Measurements from ENCODE around the gene CORO6. TPM values are rescaled to one million over a fixed set of nuclear protein-coding genes. Genes with fewer than 3 reads are reported as not detected.

Gene CORO6
- total RNA-seq, 2 donors from 2014 or later, result 1.7 to 2.6 TPM

DNA sequence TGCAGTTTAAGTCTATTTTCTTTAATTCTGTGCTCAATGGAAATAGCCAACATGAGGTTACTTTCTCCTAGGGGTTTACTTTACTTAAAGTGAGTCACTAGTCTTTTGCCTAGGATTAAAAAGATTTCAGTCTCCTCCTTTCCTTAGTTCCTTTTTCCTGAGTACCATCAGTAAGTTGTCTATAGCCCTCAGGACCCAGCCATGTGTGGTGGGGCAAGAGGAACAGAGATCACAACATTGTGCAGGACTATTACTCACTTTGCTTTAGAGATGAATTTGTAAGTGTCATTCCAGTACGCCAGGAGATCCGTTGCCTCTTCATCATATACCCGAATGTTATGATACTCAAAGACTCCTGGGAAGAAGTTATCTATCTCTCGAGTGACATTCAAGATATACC, 27.7 kb upstream of the CORO6 start:
- Mint-ChIP-seq H3K36me3 (ENCODE audit: low read depth) (no peaks in the 10 kb centered on the region), H3K27me3 (no peaks in the 10 kb centered on the region), H3K4me1 (peaks cover 3% of the 10 kb centered on the region), H3K4me3 (no peak overlapping the region), H3K27ac (peak overlapping the region; percentile 78)
- ATAC-seq (no peak), DNase-seq (no peak)
- H3K9me3 ChIP-seq (ENCODE audit: control insufficient read depth, low read length, poor library complexity, severe bottlenecking), result no peaks in the 10 kb centered on the region

DNA sequence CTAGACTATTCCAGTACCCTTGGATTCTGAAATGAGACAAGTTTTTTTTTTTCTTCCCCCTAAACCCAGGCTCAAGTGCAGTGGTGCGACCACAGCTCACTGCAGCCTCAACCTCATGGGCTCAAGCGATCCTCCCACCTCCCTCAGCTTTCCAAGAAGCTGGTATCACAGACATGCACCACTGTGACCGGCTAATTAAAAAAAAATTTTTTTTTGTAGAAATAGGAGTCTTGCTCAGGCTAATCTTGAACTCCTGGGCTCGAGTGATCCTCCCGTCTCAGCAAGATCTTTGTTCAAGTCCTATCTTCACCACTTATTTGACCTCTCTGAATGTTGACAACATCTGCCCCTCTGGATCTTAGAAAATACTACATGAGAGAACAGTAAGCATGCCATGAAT, 26.6 kb upstream of the CORO6 start:
- peak overlapping the region; percentile 78 for H3K27ac Mint-ChIP-seq
- H3K4me3 Mint-ChIP-seq, result no peak overlapping the region
- H3K9me3 ChIP-seq (ENCODE audit: control insufficient read depth, low read length, poor library complexity, severe bottlenecking), result no peaks in the 10 kb centered on the region
- ATAC-seq (no peak), DNase-seq (no peak)
- no peaks in the 10 kb centered on the region for H3K27me3 Mint-ChIP-seq
- H3K36me3 Mint-ChIP-seq (ENCODE audit: low read depth), result no peaks in the 10 kb centered on the region
- peaks cover 3% of the 10 kb centered on the region for H3K4me1 Mint-ChIP-seq

DNA sequence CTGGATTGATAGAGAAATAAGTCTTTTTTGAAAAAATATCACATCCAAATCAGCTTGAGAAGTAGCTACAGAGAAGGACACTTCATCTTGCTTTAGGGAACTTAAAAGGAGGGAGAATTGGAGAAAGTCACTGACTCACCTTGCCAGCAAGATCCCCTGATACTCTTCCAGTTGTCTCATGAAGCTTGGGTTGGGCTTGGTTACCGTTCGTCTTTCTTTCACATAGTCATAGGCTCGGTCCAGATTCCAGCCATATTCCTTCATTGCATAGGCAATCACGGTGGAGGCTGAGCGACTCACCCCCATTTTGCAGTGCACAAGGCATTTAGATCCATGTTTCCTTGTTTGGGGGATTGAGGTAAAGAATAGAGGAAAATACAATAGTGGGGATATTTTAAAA, 25.3 kb upstream of the CORO6 start:
- H3K4me3 Mint-ChIP-seq, result no peak overlapping the region
- no peak overlapping the region for H3K27ac Mint-ChIP-seq
- peaks cover 4% of the 10 kb centered on the region for H3K4me1 Mint-ChIP-seq
- no peak for DNase-seq
- H3K9me3 ChIP-seq (ENCODE audit: control insufficient read depth, low read length, poor library complexity, severe bottlenecking), result no peaks in the 10 kb centered on the region
- H3K36me3 Mint-ChIP-seq (ENCODE audit: low read depth), result no peaks in the 10 kb centered on the region
- no peaks in the 10 kb centered on the region for H3K27me3 Mint-ChIP-seq
- no peak for ATAC-seq

DNA sequence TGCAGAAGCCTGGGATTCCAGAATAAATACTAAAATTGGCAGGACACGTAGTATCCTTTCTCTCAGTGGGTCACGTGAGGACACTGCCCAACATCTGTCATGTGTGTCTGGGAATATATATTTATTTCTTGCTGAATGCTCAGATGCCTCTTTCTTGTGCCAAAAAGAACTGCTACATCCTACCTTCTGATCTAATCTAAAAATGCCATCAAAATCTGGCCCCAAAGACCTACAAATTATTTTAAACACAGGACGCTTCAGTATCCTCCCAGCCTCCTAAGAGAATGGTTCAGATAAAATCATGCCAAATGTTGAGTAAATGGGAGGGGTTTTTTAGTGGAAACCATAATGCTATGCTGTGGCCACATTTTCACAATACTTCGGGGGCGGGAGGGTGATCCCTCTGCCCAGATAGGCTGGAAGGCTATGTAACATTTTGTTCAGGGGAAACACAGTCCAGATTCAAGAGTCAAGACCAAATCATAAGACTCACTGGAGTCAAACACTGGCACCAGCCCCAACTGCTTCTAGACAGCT, 22.9 kb upstream of the CORO6 start:
- H3K4me1 Mint-ChIP-seq, result peaks cover 7% of the 10 kb centered on the region

DNA sequence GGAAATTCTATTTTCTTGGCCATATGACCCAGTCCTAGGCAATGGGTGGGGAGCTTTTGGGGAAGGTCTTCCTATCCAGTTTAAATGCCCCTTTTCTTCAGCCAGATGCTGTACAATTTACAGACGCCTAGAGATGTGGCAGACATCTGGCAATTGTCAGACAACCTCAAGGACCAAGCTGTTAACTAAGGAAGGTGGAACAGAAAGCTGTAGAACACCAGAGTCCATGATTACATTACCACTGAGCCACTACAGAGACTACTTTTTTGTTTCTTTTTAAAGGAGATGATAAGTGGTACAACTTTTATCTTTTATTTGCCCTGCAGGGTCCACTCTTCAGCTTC, 21.1 kb upstream of the CORO6 start:
- H3K36me3 Mint-ChIP-seq (ENCODE audit: low read depth), result no peaks in the 10 kb centered on the region
- H3K9me3 ChIP-seq (ENCODE audit: control insufficient read depth, low read length, poor library complexity, severe bottlenecking), result no peaks in the 10 kb centered on the region
- peak overlapping the region; percentile 69 for H3K27ac Mint-ChIP-seq
- no peaks in the 10 kb centered on the region for H3K27me3 Mint-ChIP-seq
- ATAC-seq (no peak), DNase-seq (no peak)
- H3K4me1 Mint-ChIP-seq, result peaks cover 13% of the 10 kb centered on the region
- no peak overlapping the region for H3K4me3 Mint-ChIP-seq

More for the DNA sequence above, 22.9 kb upstream of the CORO6 start:
- Mint-ChIP-seq H3K36me3 (ENCODE audit: low read depth) (no peaks in the 10 kb centered on the region), H3K27me3 (no peaks in the 10 kb centered on the region), H3K4me3 (no peak overlapping the region), H3K27ac (peak overlapping the region; percentile 8)
- no peaks in the 10 kb centered on the region for H3K9me3 ChIP-seq (ENCODE audit: control insufficient read depth, low read length, poor library complexity, severe bottlenecking)
- ATAC-seq (no peak), DNase-seq (no peak)

DNA sequence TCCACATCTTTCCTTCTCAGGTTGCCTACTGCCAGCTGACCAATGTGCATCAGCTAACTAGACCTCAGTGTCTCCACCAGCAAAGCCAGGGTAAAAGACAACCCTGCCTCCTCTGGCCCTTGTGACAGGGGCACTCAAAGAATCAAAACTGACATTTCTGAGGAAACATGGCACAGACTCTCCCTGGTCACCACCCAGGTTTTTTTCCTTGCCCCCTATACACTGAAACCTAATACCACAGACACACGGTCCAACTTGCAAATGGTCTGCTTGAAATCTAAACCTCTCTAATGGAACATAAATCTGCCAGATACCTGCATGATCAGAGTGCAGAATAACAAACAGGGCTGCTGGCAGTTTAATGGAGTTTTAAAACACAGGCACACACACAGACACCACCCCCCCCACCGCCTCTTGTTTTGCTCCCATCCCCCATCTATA, 19.5 kb upstream of the CORO6 start:
- no peaks in the 10 kb centered on the region for H3K9me3 ChIP-seq (ENCODE audit: control insufficient read depth, low read length, poor library complexity, severe bottlenecking)
- no peaks in the 10 kb centered on the region for H3K27me3 Mint-ChIP-seq
- H3K4me1 Mint-ChIP-seq, result peaks cover 13% of the 10 kb centered on the region
- DNase-seq (no peak), ATAC-seq (no peak)
- H3K36me3 Mint-ChIP-seq (ENCODE audit: low read depth), result no peaks in the 10 kb centered on the region
- no peak overlapping the region for H3K4me3 Mint-ChIP-seq
- peak overlapping the region; percentile 69 for H3K27ac Mint-ChIP-seq

DNA sequence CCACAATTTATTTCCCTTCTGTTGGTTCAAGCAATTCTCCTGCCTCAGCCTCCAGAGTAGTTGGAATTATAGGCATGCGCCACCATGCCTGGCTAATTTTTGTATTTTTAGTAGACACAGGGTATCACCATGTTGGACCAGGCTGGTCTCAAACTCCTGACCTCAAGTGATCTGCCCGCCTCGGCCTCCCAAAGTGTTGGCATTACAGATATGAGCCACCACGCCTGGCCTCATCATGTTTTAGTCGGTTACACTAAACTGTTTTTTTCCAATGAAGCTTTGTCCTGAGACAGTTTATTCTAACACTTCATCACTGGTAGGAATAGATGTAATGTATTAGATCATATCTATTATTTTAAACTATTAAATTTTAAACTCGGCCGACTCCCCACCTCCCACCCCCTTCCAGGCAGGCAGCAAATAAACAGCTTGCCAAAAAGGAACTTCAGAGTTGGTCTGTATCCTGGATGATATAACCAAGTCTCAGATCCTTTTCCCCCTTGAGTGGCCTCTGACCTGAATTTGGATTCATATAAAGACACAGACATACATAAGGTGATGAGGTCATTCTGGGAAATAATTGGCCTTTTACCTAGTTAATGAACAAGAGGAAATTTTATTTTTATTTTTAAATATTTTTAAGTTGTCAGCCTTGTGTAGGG, 18.4 kb upstream of the CORO6 start:
- H3K4me1 Mint-ChIP-seq, result peaks cover 13% of the 10 kb centered on the region
- DNase-seq (no peak), ATAC-seq (no peak)
- H3K36me3 Mint-ChIP-seq (ENCODE audit: low read depth), result no peaks in the 10 kb centered on the region
- H3K27ac Mint-ChIP-seq, result peak overlapping the region; percentile 39
- no peak overlapping the region for H3K4me3 Mint-ChIP-seq
- H3K27me3 Mint-ChIP-seq, result no peaks in the 10 kb centered on the region
- H3K9me3 ChIP-seq (ENCODE audit: control insufficient read depth, low read length, poor library complexity, severe bottlenecking), result no peaks in the 10 kb centered on the region

DNA sequence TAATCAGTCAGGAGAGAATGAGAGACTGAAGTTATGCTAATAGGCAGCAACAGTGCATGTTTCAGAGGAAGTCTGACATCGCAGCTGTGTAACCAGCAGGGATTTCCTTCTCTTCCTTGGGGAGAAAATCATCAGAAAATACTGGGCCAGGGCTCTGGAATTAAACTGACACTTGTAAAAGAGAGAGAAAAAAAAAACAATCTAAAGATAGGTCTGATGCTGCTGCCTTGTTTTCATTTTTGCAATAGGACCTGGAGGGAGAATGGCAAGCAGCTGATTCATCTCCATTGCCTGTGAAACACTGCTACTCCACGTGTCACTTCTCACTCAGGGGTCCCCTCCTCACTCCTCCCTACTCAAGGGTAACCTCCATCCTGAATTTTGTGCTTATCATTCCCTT, 17.7 kb upstream of the CORO6 start:
- no peak for ATAC-seq

DNA sequence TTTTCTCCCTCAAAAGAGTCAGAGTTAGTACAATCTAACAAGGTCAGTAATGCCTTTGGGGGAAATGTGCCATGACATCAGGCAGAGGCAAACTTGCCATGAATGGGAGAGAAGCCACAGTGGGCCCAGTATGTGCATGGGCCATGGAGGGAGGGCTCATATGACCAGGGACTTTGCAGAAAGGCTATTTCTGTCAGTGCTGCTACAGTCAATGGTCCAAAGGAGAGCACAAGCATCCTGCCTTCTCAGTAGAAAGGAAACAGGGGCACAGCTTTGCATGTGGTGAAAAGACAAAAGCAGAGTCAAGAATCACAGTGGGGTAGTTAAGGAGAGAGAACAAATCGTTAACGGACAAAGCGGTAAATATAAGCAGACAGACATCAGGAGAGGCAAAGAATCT, 11.2 kb upstream of the CORO6 start:
- Mint-ChIP-seq H3K27me3 (no peaks in the 10 kb centered on the region), H3K27ac (peak overlapping the region; percentile 3), H3K4me1 (peaks cover 7% of the 10 kb centered on the region), H3K4me3 (no peak overlapping the region), H3K36me3 (ENCODE audit: low read depth) (peaks cover 7% of the 10 kb centered on the region)
- DNase-seq, result no peak
- no peak for ATAC-seq
- H3K9me3 ChIP-seq (ENCODE audit: control insufficient read depth, low read length, poor library complexity, severe bottlenecking), result no peaks in the 10 kb centered on the region

More for the DNA sequence above, 17.7 kb upstream of the CORO6 start:
- no peaks in the 10 kb centered on the region for H3K9me3 ChIP-seq (ENCODE audit: control insufficient read depth, low read length, poor library complexity, severe bottlenecking)
- Mint-ChIP-seq H3K4me1 (peaks cover 10% of the 10 kb centered on the region), H3K27ac (peak overlapping the region; percentile 39), H3K27me3 (no peaks in the 10 kb centered on the region), H3K36me3 (ENCODE audit: low read depth) (no peaks in the 10 kb centered on the region), H3K4me3 (no peak overlapping the region)
- DNase-seq, result no peak

DNA sequence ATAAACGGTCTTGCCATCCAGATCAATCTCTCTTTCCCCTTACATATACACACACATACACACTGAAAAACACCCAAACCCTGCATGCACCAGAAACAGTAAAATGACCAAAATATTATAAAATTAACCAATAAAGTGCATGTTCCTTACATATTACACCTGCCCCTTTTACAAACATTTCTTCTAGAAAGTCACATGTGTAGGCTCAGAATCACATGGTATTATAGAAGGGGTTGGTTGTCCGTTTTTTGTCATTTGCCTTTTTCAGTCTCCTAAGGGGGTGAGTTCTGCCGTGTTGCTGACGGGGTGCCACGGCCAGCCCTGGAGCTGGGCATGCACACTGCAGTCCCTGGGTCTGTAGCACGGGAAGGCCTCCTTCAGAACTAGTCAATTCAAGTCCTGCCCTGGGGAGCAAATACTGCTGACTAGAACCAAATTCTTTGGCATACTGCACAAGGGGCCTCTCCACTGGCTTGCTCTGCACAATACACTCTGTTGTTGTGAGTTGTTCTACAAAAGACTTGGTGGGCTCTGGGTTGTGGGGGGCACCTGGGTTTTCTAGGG, 8.0 kb upstream of the CORO6 start:
- no peak for ATAC-seq
- no peaks in the 10 kb centered on the region for H3K9me3 ChIP-seq (ENCODE audit: control insufficient read depth, low read length, poor library complexity, severe bottlenecking)
- peaks cover 22% of the 10 kb centered on the region for H3K4me1 Mint-ChIP-seq
- DNase-seq, result no peak
- H3K27ac Mint-ChIP-seq, result peak overlapping the region; percentile 68
- no peaks in the 10 kb centered on the region for H3K27me3 Mint-ChIP-seq
- no peak overlapping the region for H3K4me3 Mint-ChIP-seq
- H3K36me3 Mint-ChIP-seq (ENCODE audit: low read depth), result peaks cover 7% of the 10 kb centered on the region

DNA sequence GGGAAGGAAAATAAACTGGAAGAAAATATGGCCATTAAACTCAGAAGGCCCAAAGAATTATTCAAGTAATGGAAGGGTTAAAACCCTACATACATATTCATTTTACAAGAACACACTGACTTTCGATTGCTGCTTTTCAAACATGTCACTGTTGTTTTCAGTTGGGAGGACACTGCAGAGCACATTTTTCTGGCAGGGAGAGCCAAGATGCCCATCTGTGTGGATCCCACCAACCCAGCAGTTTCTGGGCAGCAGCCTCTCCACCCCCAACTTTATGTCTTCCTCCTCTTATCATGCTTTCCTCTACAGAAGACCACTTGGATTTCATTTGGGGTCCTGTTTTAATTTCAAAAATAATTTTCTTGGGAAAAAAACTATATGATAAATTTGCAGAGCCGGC, 7.1 kb upstream of the CORO6 start:
- Mint-ChIP-seq H3K27me3 (no peaks in the 10 kb centered on the region), H3K27ac (peak overlapping the region; percentile 68), H3K4me1 (peaks cover 22% of the 10 kb centered on the region), H3K4me3 (no peak overlapping the region), H3K36me3 (ENCODE audit: low read depth) (peaks cover 7% of the 10 kb centered on the region)
- DNase-seq, result no peak
- H3K9me3 ChIP-seq (ENCODE audit: control insufficient read depth, low read length, poor library complexity, severe bottlenecking), result no peaks in the 10 kb centered on the region
- no peak for ATAC-seq

DNA sequence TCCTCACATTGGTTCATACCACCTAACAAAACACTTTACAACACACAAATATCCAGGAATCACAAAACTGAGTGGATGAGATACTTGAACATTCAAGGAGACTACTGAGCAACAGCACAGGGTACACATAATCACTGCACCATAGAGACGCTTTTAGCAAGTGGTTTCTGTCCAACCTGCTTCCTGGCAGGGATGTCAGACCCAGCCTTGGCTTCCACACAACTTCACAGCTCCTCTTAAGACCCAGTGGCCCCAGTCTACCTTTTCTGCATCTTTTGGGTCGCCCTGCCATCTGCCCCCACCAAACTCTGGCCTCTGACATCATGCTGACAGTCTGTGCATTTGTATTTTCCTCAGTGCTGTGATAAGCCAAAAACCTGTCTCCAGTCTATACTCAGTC, 5.9 kb upstream of the CORO6 start:
- H3K9me3 ChIP-seq (ENCODE audit: control insufficient read depth, low read length, poor library complexity, severe bottlenecking), result no peaks in the 10 kb centered on the region
- no peak for DNase-seq

DNA sequence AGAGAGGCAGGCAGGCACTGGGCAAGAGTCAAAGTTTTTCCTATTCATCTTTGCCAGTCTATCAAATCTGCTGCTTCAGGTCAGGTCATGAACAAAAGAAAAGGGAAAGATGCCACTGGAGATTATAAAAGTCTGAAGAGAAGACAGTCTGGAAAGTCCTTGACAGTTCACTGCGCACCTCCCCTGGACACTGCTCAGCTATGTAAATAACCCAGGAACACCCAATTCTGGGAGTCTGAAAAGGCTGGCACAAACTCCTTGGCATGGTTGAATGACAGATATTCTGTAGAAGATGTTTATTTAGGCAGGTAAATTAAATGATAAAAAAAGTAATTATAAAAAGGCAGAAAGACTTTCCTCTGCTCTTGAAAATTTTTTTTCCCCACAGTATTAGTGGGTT, 5.2 kb upstream of the CORO6 start:
- Mint-ChIP-seq H3K27ac (peak overlapping the region; percentile 60), H3K4me3 (no peak overlapping the region), H3K27me3 (no peaks in the 10 kb centered on the region), H3K36me3 (ENCODE audit: low read depth) (peaks cover 7% of the 10 kb centered on the region), H3K4me1 (peaks cover 34% of the 10 kb centered on the region)
- DNase-seq (no peak), ATAC-seq (no peak)
- H3K9me3 ChIP-seq (ENCODE audit: control insufficient read depth, low read length, poor library complexity, severe bottlenecking), result no peaks in the 10 kb centered on the region

More for the DNA sequence above, 5.9 kb upstream of the CORO6 start:
- ATAC-seq, result no peak
- Mint-ChIP-seq H3K4me3 (no peak overlapping the region), H3K4me1 (peaks cover 29% of the 10 kb centered on the region), H3K27me3 (no peaks in the 10 kb centered on the region), H3K36me3 (ENCODE audit: low read depth) (peaks cover 7% of the 10 kb centered on the region), H3K27ac (peak overlapping the region; percentile 69)
